ENCODE results near the gene EPHB6.

The EPHB6 gene

GRCh38 chr7:142880876-142881505 lies 26.1 kb downstream of the EPHB6 start:
- peak; percentile 72 for DNase-seq

GRCh38 chr7:142881586-142882337 lies 26.9 kb downstream of the EPHB6 start:
- peak; percentile 26 for DNase-seq

- DNase-seq = peak; percentile 19
Observed at GRCh38 chr7:142882338-142882678, 27.4 kb downstream of the EPHB6 start.

GRCh38 chr7:142883145-142883544 lies 28.3 kb downstream of the EPHB6 start:
- peak; percentile 30 for DNase-seq

GRCh38 chr7:142883571-142884285 lies 28.9 kb downstream of the EPHB6 start:
- DNase-seq = no peak

GRCh38 chr7:142884286-142884640 lies 29.4 kb downstream of the EPHB6 start:
- DNase-seq = no peak

- no peak for DNase-seq
Observed at GRCh38 chr7:142885311-142886230, 30.7 kb downstream of the EPHB6 start, which contains the start of gene TRPV6. Gene TRPV6 (minus strand): TSS chr7:142885745.

GRCh38 chr7:142886866-142887265 lies 32.0 kb downstream of the EPHB6 start:
- no peak for DNase-seq

- no peak for DNase-seq
Observed at GRCh38 chr7:142887282-142888015, 32.6 kb downstream of the EPHB6 start.

- no peak for DNase-seq
Observed at GRCh38 chr7:142889816-142890215, 34.9 kb downstream of the EPHB6 start.

- DNase-seq = peak; percentile 7
Observed at GRCh38 chr7:142890874-142891485, 36.1 kb downstream of the EPHB6 start.

GRCh38 chr7:142891490-142892082 lies 36.7 kb downstream of the EPHB6 start:
- DNase-seq = peak; percentile 24

- no peak for DNase-seq
Observed at GRCh38 chr7:142892951-142893350, 38.1 kb downstream of the EPHB6 start.

- DNase-seq = peak; percentile 32
Observed at GRCh38 chr7:142894112-142894984, 39.5 kb downstream of the EPHB6 start.

GRCh38 chr7:142894985-142895593 lies 40.2 kb downstream of the EPHB6 start:
- no peak for DNase-seq

GRCh38 chr7:142896151-142896550 lies 41.3 kb downstream of the EPHB6 start:
- peak; percentile 19 for DNase-seq

- peak; percentile 13 for DNase-seq
Observed at GRCh38 chr7:142896741-142897379, 42.0 kb downstream of the EPHB6 start.

GRCh38 chr7:142897691-142898090 lies 42.8 kb downstream of the EPHB6 start:
- peak; percentile 11 for DNase-seq

Data from activated CD8-positive, alpha-beta memory T cell treated with anti-CD3 and anti-CD28 coated beads for 24 hours (primary cell).